NCI-H774 (cell line): Measurements from ENCODE around the gene VTI1A.
"Not testable (repeated sequence)": the region's sequence is repeated elsewhere in the genome, so short reads cannot be mapped to it uniquely, and the experiment has no call there.

Experiments used
- DNase-seq: peaks from one replicate; lab custom pipeline; 2025; lab: John Stamatoyannopoulos, UW

Gene VTI1A

DNA sequence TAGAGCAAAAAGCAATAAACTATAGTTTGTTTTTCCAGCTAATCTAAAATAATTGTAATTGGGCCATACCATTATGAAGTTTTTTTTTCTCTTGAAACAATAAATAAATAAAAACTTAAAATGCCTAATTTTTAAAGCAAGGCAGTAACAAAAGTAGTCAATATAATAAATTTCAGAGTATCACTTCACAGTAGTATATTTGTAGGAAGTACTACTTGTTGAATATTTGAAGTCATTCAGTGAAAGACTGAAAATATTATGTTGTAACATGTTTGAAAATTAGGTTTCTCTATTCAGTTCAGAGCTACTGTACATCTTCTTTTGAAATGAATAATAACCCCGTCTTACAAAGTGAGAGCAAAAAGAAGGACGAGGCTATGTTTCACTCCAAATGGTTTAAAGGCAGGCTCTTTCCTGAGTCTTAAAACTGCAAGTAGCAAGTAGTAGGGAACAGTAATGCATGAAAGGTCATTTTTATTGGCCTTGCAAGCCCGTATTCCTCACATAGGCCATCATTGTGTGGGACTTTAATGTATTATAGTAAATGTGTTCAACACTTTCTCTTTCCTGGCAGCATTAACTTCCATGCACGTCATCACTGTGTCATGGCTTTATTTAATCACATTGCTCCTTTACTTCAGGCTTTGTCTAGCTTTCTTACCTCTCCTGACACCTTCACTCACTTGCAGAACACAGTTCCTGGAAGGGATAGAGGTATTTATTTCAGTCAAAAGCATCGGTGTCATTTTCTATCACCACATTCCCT is 141.4 kb downstream of the VTI1A start:
- DNase-seq = no peak

GRCh38 chr10:112589081-112589480 is 142.1 kb downstream of the VTI1A start:
- no peak for DNase-seq

DNA sequence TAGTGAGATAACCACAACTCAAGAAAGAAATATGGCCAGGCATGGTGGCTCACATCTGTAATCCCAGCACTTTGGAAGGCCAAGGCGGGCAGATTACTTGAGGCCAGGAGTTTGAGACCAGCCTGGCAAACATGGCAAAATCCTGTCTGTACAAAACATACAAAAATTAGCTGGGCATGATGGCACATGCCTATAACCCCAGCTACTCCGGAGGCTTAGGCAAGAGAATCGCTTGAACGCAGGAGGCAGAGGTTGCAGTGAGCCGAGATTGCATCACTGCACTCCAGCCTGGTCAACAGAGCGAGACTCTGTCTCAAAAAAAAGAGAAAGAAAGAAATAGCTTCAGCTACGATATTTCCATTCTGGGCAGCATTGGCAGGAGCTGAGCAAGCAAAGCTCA is 143.8 kb downstream of the VTI1A start:
- not testable (repeated sequence) for DNase-seq

- no peak for DNase-seq
These were observed 146.0 kb downstream of the VTI1A start for GRCh38 chr10:112593023-112593422.

GRCh38 chr10:112601214-112602090 is 154.4 kb downstream of the VTI1A start:
- DNase-seq = no peak

DNA sequence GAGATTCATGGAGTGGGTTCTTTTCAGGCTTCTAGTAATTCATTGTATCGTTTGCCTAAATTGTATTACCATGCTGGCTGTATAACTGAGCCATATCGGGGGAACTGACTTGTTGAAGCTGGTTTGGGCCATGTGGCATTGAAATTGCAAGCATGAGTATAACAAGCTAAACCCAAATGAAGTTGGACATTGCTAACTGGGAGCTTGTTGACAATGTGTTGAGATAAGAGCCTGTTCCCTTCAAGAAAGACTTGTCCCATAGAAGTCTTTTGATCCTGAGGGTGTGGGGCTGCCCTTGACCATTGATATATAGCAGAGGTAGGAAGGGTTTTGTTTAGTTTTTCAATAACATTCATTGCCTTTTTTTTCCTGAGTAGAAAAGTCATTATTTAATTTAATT is 156.0 kb downstream of the VTI1A start:
- no peak for DNase-seq

DNA sequence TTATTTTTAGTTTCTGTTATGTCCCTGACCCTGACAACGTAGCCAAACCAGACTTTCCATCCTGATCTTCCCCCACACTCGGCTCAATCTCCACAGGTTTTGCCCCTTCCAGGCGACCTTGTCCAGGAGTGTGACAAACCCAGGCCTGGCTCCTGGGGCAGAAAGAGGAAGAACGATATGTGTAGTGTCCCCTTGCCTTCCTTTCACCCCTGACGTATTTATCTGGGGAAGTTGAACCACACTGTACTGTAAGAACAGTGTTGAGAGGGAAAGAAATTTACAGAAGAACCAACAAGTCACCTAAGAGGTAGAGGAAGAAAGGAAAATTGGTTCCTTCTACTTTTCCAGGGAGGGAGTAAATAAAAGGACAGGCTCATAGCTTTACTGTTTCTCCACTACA is 158.0 kb downstream of the VTI1A start:
- no peak for DNase-seq

GRCh38 chr10:112607506-112607905 is 160.5 kb downstream of the VTI1A start:
- DNase-seq = no peak

GRCh38 chr10:112613620-112614019 is 166.6 kb downstream of the VTI1A start:
- no peak for DNase-seq

DNA sequence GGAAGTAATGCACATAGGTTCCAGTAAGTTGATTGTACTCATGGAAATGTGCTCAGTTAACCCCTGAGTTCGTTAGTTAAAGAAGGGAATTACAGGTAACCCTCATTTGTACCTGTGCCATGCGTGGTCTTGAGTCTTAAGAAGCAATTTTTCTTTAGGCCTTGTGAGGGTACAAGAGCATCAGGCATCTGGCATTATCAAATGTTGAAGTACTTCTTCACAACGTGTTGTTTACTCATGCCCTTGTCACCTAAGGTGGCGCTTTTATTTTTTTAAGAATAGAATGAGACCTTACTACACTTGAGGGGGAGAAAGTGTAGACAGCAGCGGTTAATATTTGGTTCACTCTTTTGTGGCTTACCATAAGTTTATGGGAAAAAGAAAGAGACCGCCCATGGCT is 167.1 kb downstream of the VTI1A start:
- DNase-seq = no peak

DNA sequence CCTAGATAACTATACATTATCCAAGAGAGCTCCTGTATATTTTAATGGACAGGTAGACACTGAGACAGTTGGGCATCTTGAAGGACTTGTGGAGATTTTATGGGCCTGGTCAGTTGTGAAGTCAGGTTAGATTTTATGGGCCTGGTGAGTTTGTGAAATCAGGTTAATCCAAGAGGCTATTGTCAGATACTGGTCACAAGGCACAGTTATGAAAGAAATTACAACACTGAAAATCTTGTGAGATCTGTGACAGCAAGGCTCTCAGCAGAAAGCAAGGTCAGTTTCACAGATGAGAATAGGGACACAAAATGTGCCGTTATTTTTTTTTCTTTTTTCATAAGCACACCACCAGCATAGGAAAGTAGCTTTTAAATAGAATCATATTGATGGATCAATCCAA is 167.6 kb downstream of the VTI1A start:
- DNase-seq = no peak

- no peak for DNase-seq
These were observed 168.3 kb downstream of the VTI1A start for GRCh38 chr10:112615269-112615668.

- DNase-seq = no peak
These were observed 169.6 kb downstream of the VTI1A start for GRCh38 chr10:112616647-112617046.

GRCh38 chr10:112618814-112619213 is 171.8 kb downstream of the VTI1A start:
- DNase-seq = no peak

DNA sequence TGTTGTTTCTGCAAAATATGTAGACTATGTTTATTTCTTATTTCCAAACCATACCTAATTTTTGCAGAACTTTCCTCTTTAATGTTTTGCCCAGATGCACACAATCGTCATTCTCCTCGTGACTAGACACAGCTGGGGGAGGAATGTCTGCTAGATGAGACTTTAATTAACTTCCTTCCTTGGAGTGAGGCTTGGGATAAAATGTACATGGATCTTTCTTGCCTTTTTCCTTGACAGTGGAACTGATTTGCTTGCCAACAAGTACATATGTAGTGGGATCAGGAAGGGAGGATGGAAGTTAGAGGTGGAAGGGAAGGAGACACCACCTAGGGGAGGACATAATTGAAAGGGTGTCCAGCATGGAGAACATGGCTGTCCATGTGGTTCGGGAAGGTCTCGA is 172.5 kb downstream of the VTI1A start:
- DNase-seq = no peak

DNA sequence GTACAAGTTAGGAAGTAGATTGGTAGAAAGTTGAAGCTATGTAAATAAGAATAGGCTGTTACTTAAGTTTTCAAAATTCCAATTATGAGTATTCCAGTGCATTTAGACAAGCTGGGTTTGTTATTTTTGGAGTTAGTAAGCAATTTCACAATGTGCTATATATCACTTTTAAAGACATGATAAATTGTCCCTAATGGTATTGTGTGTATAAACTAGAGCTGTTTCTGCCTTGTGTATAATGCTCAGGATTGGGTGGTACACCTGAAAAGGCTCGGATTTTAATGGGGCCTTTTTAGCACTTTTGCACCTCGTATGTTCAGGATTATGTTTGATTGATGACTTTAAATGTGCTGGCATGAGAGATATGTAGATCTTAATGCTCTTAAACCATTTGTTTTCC is 175.8 kb downstream of the VTI1A start:
- no peak for DNase-seq

- DNase-seq = no peak
These were observed 177.6 kb downstream of the VTI1A start for GRCh38 chr10:112624546-112625048.

- no peak for DNase-seq
These were observed 182.1 kb downstream of the VTI1A start for GRCh38 chr10:112628951-112629609.

GRCh38 chr10:112631501-112632400 is 184.7 kb downstream of the VTI1A start:
- DNase-seq = no peak

DNA sequence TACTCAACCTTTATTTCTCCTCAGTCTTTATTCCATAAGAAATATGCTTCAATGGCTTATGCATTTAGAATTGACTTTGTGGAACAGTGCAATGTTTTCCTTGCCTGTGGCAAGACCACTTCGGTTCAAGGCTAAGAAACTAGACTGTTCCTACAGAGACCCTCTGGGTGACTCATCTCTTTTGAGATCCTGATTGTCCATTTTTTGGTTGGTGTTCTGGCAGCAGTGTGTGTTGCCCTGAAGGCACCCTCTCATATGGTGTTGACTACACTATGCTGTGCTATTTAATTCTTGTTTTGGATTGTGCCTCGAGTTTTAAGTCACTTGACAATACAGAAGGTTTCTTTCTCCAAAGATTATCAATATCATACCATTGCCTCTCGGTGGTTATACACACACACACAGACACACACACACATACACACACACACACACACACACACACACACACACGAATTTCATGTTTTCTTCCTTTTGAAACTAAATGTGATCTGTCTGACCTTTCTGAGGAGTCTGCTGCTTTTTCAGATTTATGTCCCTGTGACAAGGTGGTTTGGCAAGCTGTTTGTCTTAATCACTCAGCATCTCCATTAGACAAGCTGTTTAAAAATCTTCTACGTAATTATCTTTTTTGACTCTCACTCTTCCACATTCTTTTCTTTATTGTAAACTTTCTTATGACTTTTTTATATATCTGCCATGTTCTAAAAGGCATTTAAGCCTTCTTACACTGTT is 187.2 kb downstream of the VTI1A start:
- no peak for DNase-seq

DNA sequence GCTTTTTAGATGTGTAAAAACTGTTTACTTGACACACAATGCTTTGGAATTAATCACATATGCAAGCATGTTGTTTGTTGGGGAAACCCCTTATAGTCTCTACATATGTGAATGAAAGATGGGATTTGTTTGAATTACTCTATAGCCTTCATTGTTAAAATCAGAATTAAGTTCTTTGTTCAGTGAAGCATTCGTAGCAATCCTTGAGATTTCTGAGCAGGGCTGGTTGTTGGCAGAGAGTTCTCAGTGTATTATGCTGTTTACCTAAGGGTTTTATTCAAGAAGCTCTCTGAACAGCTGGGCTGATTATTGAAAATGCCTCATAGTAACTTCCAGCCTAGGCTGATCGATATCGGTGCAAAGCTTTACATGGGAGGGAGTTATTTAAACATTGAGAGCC is 190.9 kb downstream of the VTI1A start:
- DNase-seq = no peak
